ENCODE results near the gene SPIRE1.
"Not testable (repeated sequence)": the region's sequence is repeated elsewhere in the genome, so short reads cannot be mapped to it uniquely, and the experiment has no call there.

Gene SPIRE1

GRCh38 chr18:12645751-12646203, 12.1 kb downstream of the SPIRE1 start:
- DNase-seq (ENCODE audit: low spot score): no peak

GRCh38 chr18:12645254-12645653, 12.7 kb downstream of the SPIRE1 start:
- DNase-seq (ENCODE audit: low spot score): no peak

GRCh38 chr18:12643756-12644155, 14.2 kb downstream of the SPIRE1 start:
- not testable (repeated sequence) for DNase-seq (ENCODE audit: low spot score)

- no peak for DNase-seq (ENCODE audit: low spot score)
Measured at GRCh38 chr18:12640881-12641200, 17.1 kb downstream of the SPIRE1 start.

GRCh38 chr18:12639990-12640880, 17.7 kb downstream of the SPIRE1 start:
- peak; percentile 23 for DNase-seq (ENCODE audit: low spot score)

- DNase-seq (ENCODE audit: low spot score): no peak
Measured at GRCh38 chr18:12638644-12639124, 19.2 kb downstream of the SPIRE1 start.

- DNase-seq (ENCODE audit: low spot score): no peak
Measured at GRCh38 chr18:12637901-12638643, 19.8 kb downstream of the SPIRE1 start.

GRCh38 chr18:12637393-12637792, 20.5 kb downstream of the SPIRE1 start:
- no peak for DNase-seq (ENCODE audit: low spot score)

- no peak for DNase-seq (ENCODE audit: low spot score)
Measured at GRCh38 chr18:12631831-12632477, 26.0 kb downstream of the SPIRE1 start.

- no peak for DNase-seq (ENCODE audit: low spot score)
Measured at GRCh38 chr18:12630136-12630535, 27.8 kb downstream of the SPIRE1 start.

GRCh38 chr18:12628706-12629702, 28.9 kb downstream of the SPIRE1 start:
- DNase-seq (ENCODE audit: low spot score): peak; percentile 55

GRCh38 chr18:12627199-12627598, 30.7 kb downstream of the SPIRE1 start:
- DNase-seq (ENCODE audit: low spot score): not testable (repeated sequence)

GRCh38 chr18:12625241-12625640, 32.7 kb downstream of the SPIRE1 start:
- DNase-seq (ENCODE audit: low spot score): no peak

GRCh38 chr18:12621742-12622306, 36.1 kb downstream of the SPIRE1 start:
- DNase-seq (ENCODE audit: low spot score): peak; percentile 69

- no peak for DNase-seq (ENCODE audit: low spot score)
Measured at GRCh38 chr18:12615748-12616147, 42.2 kb downstream of the SPIRE1 start.

GRCh38 chr18:12608301-12608700, 49.6 kb downstream of the SPIRE1 start:
- no peak for DNase-seq (ENCODE audit: low spot score)

GRCh38 chr18:12606592-12607315, 51.2 kb downstream of the SPIRE1 start:
- peak; percentile 87 for DNase-seq (ENCODE audit: low spot score)

GRCh38 chr18:12604445-12605007, 53.4 kb downstream of the SPIRE1 start:
- DNase-seq (ENCODE audit: low spot score): peak; percentile 19

- no peak for DNase-seq (ENCODE audit: low spot score)
Measured at GRCh38 chr18:12599966-12600365, 57.9 kb downstream of the SPIRE1 start.

GRCh38 chr18:12599543-12599942, 58.4 kb downstream of the SPIRE1 start:
- DNase-seq (ENCODE audit: low spot score): no peak
